PC-3 (cell line): ENCODE data around the gene HDAC8.

Experiments used
- EZH2 ChIP-seq: fragments of 300-600 bp; sonication (generic); IDR thresholded peaks from one replicate; pipeline ENCODE4 v1.6.1; 2017; ENCODE audit warnings: antibody characterized with exemption, mild to moderate bottlenecking, low read length; ENCODE audit not compliant: unreplicated experiment
- EZH2phosphoT487 ChIP-seq: fragments of 300-600 bp; sonication (generic); IDR thresholded peaks from 2 replicates; pipeline ENCODE4 v1.6.1; 2018; ENCODE audit warnings: mild to moderate bottlenecking, antibody characterized with exemption, low read length, borderline replicate concordance
- TF ChIP-seq, protein P1 (sequence below): fragments of 300-600 bp; sonication (generic); conservative IDR thresholded peaks from 2 replicates; pipeline ENCODE4 v1.5.1; 2017; ENCODE audit warnings: antibody characterized with exemption, low read depth, mild to moderate bottlenecking, low read length

DNA sequence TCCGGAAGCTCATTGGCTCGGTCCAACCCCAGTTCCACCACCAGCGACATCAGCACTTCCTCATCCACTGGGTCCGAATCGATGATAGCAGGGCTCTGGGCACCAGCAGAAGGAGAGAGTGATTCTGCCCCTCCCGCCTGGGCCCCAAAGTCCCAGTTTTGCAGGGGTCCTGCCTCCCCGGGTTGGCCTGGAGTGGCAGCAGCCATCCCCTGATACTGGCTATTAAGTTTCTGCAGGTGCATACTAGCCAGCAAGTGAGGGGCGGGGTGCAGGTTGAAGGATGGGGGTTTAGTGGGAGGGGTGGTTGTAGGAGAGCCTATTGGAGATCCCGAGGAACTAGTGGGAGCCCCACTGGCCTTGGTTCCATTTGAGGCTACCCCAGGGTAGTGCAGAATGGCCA, 270.9 kb downstream of the HDAC8 start:
- TF ChIP-seq, protein P1, sequence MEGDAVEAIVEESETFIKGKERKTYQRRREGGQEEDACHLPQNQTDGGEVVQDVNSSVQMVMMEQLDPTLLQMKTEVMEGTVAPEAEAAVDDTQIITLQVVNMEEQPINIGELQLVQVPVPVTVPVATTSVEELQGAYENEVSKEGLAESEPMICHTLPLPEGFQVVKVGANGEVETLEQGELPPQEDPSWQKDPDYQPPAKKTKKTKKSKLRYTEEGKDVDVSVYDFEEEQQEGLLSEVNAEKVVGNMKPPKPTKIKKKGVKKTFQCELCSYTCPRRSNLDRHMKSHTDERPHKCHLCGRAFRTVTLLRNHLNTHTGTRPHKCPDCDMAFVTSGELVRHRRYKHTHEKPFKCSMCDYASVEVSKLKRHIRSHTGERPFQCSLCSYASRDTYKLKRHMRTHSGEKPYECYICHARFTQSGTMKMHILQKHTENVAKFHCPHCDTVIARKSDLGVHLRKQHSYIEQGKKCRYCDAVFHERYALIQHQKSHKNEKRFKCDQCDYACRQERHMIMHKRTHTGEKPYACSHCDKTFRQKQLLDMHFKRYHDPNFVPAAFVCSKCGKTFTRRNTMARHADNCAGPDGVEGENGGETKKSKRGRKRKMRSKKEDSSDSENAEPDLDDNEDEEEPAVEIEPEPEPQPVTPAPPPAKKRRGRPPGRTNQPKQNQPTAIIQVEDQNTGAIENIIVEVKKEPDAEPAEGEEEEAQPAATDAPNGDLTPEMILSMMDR = no peak
- TF ChIP-seq EZH2 (no peak), EZH2phosphoT487 (no peak)
